Keratinocyte (primary cell): Measurements from ENCODE around the gene IDI1. TPM values are rescaled to one million over a fixed set of nuclear protein-coding genes. Genes with fewer than 3 reads are reported as not detected.

Source experiments
- DNase-seq: peaks from one replicate; pipeline ENCODE4 v3.0.0-alpha.2; 2011; ENCODE audit warnings: low read depth, missing footprints, low spot score
- FAIRE-seq: peaks from 2 replicates; lab custom pipeline; 2011; peaks lifted over from hg19 to GRCh38; lab: Jason Lieb, UNC
- H2AFZ ChIP-seq: 2 replicates; pipeline ENCODE4 v1.6.0; 2012; ENCODE audit warnings: low read length, control low read depth, inconsistent platforms; ENCODE audit not compliant: control insufficient read depth
- H3K27ac ChIP-seq: 2 replicates; pipeline ENCODE4 v1.5.1; 2011; ENCODE audit warnings: low read length; ENCODE audit not compliant: control insufficient read depth, insufficient read depth
- H3K27me3 ChIP-seq: 3 replicates; pipeline ENCODE4 v1.6.0; 2011; ENCODE audit warnings: low read length; ENCODE audit not compliant: control insufficient read depth, insufficient read depth; ENCODE audit errors: extremely low read depth
- H3K36me3 ChIP-seq, 2 experiments: 2 replicates in 1 of 2; 3 replicates in 1 of 2; pipeline ENCODE4 v1.5.1; 2011; ENCODE audit warnings: low read length in 2 of 2, mild to moderate bottlenecking in 1 of 2; ENCODE audit not compliant: control insufficient read depth in 2 of 2, insufficient read depth in 2 of 2; ENCODE audit errors: extremely low read depth in 1 of 2
- H3K4me1 ChIP-seq: 3 replicates; pipeline ENCODE4 v1.5.1; 2011; ENCODE audit warnings: low read length; ENCODE audit not compliant: control insufficient read depth, insufficient read depth; ENCODE audit errors: extremely low read depth
- H3K4me2 ChIP-seq: 3 replicates; pipeline ENCODE4 v1.6.0; 2011; ENCODE audit warnings: low read depth, low read length; ENCODE audit not compliant: control insufficient read depth, insufficient read depth; ENCODE audit errors: extremely low read depth
- H3K4me3 ChIP-seq, 3 experiments: fragments of 200-600 bp in 1 of 3; sonication (generic) in 1 of 3; 2 replicates in 2 of 3; 3 replicates in 1 of 3; pipeline ENCODE4 v1.5.1; 2011 to 2016; ENCODE audit warnings: low read length in 3 of 3, mild to moderate bottlenecking in 3 of 3, control low read depth in 2 of 3, inconsistent platforms in 1 of 3, low read depth in 1 of 3, mixed read lengths in 1 of 3, mixed run types in 1 of 3, moderate library complexity in 1 of 3; ENCODE audit not compliant: control insufficient read depth in 2 of 3, insufficient read depth in 2 of 3; ENCODE audit errors: extremely low read depth in 1 of 3
- H3K79me2 ChIP-seq: 2 replicates; pipeline ENCODE4 v1.6.0; 2012; ENCODE audit warnings: low read length; ENCODE audit not compliant: control insufficient read depth, insufficient read depth
- H3K9ac ChIP-seq: 3 replicates; pipeline ENCODE4 v1.6.0; 2011; ENCODE audit warnings: low read length; ENCODE audit not compliant: control insufficient read depth, insufficient read depth; ENCODE audit errors: extremely low read depth
- H3K9me1 ChIP-seq: 3 replicates; pipeline ENCODE4 v1.6.0; 2011; ENCODE audit warnings: low read length; ENCODE audit not compliant: control insufficient read depth, insufficient read depth; ENCODE audit errors: extremely low read depth
- H3K9me3 ChIP-seq: 2 replicates; pipeline ENCODE4 v1.5.1; 2012; ENCODE audit warnings: low read depth, low read length; ENCODE audit not compliant: control insufficient read depth
- H4K20me1 ChIP-seq: 3 replicates; pipeline ENCODE4 v1.6.0; 2011; ENCODE audit warnings: low read length; ENCODE audit not compliant: control insufficient read depth, insufficient read depth; ENCODE audit errors: extremely low read depth
- EZH2 ChIP-seq: IDR thresholded peaks from one replicate; pipeline ENCODE4 v1.6.1; 2012; ENCODE audit warnings: inconsistent platforms, mild to moderate bottlenecking, low read length, moderate library complexity
- dilution Hi-C: fragments of 300-500 bp; cut with MboI; formaldehyde crosslinking; loops from one replicate; pipeline ENCODE4 v1.7.0; 2020; ENCODE audit warnings: low sequenced_read_pairs; ENCODE audit not compliant: extremely low pct_ligation_motif_present
- polyA plus RNA-seq, 5 experiments: library from polyadenylated mRNA; depleted of rRNA in 3 of 5; stranded (reverse) in 3 of 5; stranded (forward) in 1 of 5; unstranded in 1 of 5; fragments of >200 nt; gene quantifications; 1 replicate in 1 of 5; 2 replicates in 3 of 5; 3 replicates in 1 of 5; pipeline versions ENCODE4 v1.2.1 to v1.2.3, GENCODE V29; 2011 to 2012; ENCODE audit warnings: missing spikeins in 2 of 5, low read depth in 1 of 5, low replicate concordance in 1 of 5
- TF ChIP-seq, protein P1 (sequence below), 3 experiments: IDR thresholded peaks in 1 of 3; conservative IDR thresholded peaks in 1 of 3; optimal IDR thresholded peaks in 1 of 3; 2 replicates in 2 of 3; 3 replicates in 1 of 3; pipeline versions ENCODE3 to v1.5.1; 2011; ENCODE audit warnings: low read length in 3 of 3, mild to moderate bottlenecking in 3 of 3, moderate library complexity in 2 of 3, control low read depth in 1 of 3, inconsistent platforms in 1 of 3; ENCODE audit not compliant: insufficient read depth in 2 of 3; ENCODE audit errors: extremely low read depth in 1 of 3

IDI1 gene
- polyA plus RNA-seq, 1 donor (not counting 4 experiments of a cell fraction or from before 2014, with no cell fraction given), result 298 TPM

- Histone ChIP-seq H3K36me3 (peaks cover 36 to 78% of the 10 kb centered on the region in 2 experiments), H3K9me1 (no peaks in the 10 kb centered on the region), H3K27me3 (no peaks in the 10 kb centered on the region), H4K20me1 (peaks cover 21% of the 10 kb centered on the region), H2AFZ (no peak overlapping the region), H3K27ac (no peak overlapping the region), H3K4me1 (peaks cover 5% of the 10 kb centered on the region), H3K4me3 (no peak overlapping the region), H3K79me2 (peaks cover 76% of the 10 kb centered on the region), H3K4me2 (no peak overlapping the region), H3K9ac (no peak overlapping the region), H3K9me3 (no peaks in the 10 kb centered on the region)
- no peak for TF ChIP-seq EZH2
- TF ChIP-seq, protein P1, sequence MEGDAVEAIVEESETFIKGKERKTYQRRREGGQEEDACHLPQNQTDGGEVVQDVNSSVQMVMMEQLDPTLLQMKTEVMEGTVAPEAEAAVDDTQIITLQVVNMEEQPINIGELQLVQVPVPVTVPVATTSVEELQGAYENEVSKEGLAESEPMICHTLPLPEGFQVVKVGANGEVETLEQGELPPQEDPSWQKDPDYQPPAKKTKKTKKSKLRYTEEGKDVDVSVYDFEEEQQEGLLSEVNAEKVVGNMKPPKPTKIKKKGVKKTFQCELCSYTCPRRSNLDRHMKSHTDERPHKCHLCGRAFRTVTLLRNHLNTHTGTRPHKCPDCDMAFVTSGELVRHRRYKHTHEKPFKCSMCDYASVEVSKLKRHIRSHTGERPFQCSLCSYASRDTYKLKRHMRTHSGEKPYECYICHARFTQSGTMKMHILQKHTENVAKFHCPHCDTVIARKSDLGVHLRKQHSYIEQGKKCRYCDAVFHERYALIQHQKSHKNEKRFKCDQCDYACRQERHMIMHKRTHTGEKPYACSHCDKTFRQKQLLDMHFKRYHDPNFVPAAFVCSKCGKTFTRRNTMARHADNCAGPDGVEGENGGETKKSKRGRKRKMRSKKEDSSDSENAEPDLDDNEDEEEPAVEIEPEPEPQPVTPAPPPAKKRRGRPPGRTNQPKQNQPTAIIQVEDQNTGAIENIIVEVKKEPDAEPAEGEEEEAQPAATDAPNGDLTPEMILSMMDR (optimal IDR thresholded peaks at IDR 0.05 in 1 of 3, IDR thresholded peaks at IDR 0.05 in 1 of 3, conservative IDR thresholded peaks at IDR 0.05 in 1 of 3; ENCODE audit: extremely low read depth in 1 of 3, insufficient read depth in 2 of 3, low read length in 3 of 3), result no peak
- DNase-seq (no peak), FAIRE-seq (no peak)
- dilution Hi-C loops, result no loop called here
Observed at GRCh38 chr10:995559-995926, 53.4 kb downstream of the IDI1 start.

GRCh38 chr10:994836-995558 lies 53.9 kb downstream of the IDI1 start:
- H3K36me3 ChIP-seq, result peaks cover 35 to 80% of the 10 kb centered on the region in 2 experiments
- H3K79me2 ChIP-seq, result peaks cover 80% of the 10 kb centered on the region
- no peaks in the 10 kb centered on the region for H3K27me3 ChIP-seq
- peaks cover 21% of the 10 kb centered on the region for H4K20me1 ChIP-seq
- H3K9me1 ChIP-seq, result no peaks in the 10 kb centered on the region
- no peak overlapping the region for H3K4me3 ChIP-seq
- dilution Hi-C loops, result no loop called here
- no peak for TF ChIP-seq EZH2
- TF ChIP-seq, protein P1 (optimal IDR thresholded peaks at IDR 0.05 in 1 of 3, IDR thresholded peaks at IDR 0.05 in 1 of 3, conservative IDR thresholded peaks at IDR 0.05 in 1 of 3; ENCODE audit: extremely low read depth in 1 of 3, insufficient read depth in 2 of 3, low read length in 3 of 3), result no peak
- H3K9ac ChIP-seq, result no peak overlapping the region
- no peak overlapping the region for H3K4me2 ChIP-seq
- no peaks in the 10 kb centered on the region for H3K9me3 ChIP-seq
- FAIRE-seq, result no peak
- no peak for DNase-seq
- peaks cover 8% of the 10 kb centered on the region for H3K4me1 ChIP-seq
- no peak overlapping the region for H2AFZ ChIP-seq
- no peak overlapping the region for H3K27ac ChIP-seq
